Osteoblast (primary cell): ENCODE results near the gene HAO2. TPM values are rescaled to one million over a fixed set of nuclear protein-coding genes. Genes with fewer than 3 reads are reported as not detected.
"Not testable (repeated sequence)": the region's sequence is repeated elsewhere in the genome, so short reads cannot be mapped to it uniquely, and the experiment has no call there.

ENCODE experiments used
- DNase-seq: peaks from one replicate; pipeline ENCODE4 v3.0.0; 2011; ENCODE audit warnings: low spot score, mixed read lengths; ENCODE audit not compliant: insufficient read length; ENCODE audit errors: missing footprints
- H2AFZ ChIP-seq: 2 replicates; pipeline ENCODE4 v1.6.0; 2011; ENCODE audit warnings: mild to moderate bottlenecking, low read length
- H3K27ac ChIP-seq: 2 replicates; pipeline ENCODE4 v1.5.1; 2011; ENCODE audit warnings: mild to moderate bottlenecking, low read depth, low read length, moderate library complexity
- H3K27me3 ChIP-seq: 2 replicates; pipeline ENCODE4 v1.6.0; 2012; ENCODE audit warnings: mild to moderate bottlenecking, control low read depth, inconsistent platforms, low read length, moderate library complexity; ENCODE audit not compliant: insufficient read depth
- H3K36me3 ChIP-seq: 2 replicates; pipeline ENCODE4 v1.5.1; 2011; ENCODE audit warnings: mild to moderate bottlenecking, low read length, control low read depth, moderate library complexity; ENCODE audit not compliant: insufficient read depth
- H3K4me1 ChIP-seq: 2 replicates; pipeline ENCODE4 v1.5.1; 2011; ENCODE audit warnings: mild to moderate bottlenecking, low read length, control low read depth, moderate library complexity; ENCODE audit not compliant: insufficient read depth
- H3K4me2 ChIP-seq: 2 replicates; pipeline ENCODE4 v1.6.0; 2011; ENCODE audit warnings: mild to moderate bottlenecking, low read length; ENCODE audit not compliant: insufficient read depth
- H3K4me3 ChIP-seq: fragments of 200-600 bp; sonication (generic); 3 replicates; pipeline ENCODE4 v1.5.1; 2012; ENCODE audit warnings: mild to moderate bottlenecking, low read length, inconsistent platforms; ENCODE audit not compliant: insufficient read depth
- H3K79me2 ChIP-seq: 2 replicates; pipeline ENCODE4 v1.6.0; 2012; ENCODE audit warnings: mild to moderate bottlenecking, low read length, control low read depth, inconsistent platforms; ENCODE audit not compliant: insufficient read depth
- H3K9me3 ChIP-seq: 2 replicates; pipeline ENCODE4 v1.5.1; 2011; ENCODE audit warnings: low read depth, low read length, control low read depth
- H4K20me1 ChIP-seq: 2 replicates; pipeline ENCODE4 v1.6.0; 2012; ENCODE audit warnings: mild to moderate bottlenecking, low read length, control low read depth; ENCODE audit not compliant: insufficient read depth
- total RNA-seq: library from RNA; depleted of rRNA; stranded (reverse); fragments of >200 nt; gene quantifications from 2 replicates; pipeline ENCODE4 v1.2.3, GENCODE V29; 2012
- TF ChIP-seq, protein P1 (sequence below): IDR thresholded peaks from 2 replicates; pipeline ENCODE4 v1.5.1; 2011; ENCODE audit warnings: mild to moderate bottlenecking, low read depth, low read length, moderate library complexity; ENCODE audit errors: extremely low read depth

The HAO2 gene
- total RNA-seq, 1 donor: not detected

- no peak overlapping the region for H3K27ac ChIP-seq
- H3K4me1 ChIP-seq: peaks cover 4% of the 10 kb centered on the region
- H4K20me1 ChIP-seq: no peaks in the 10 kb centered on the region
- H2AFZ ChIP-seq: no peak overlapping the region
- H3K79me2 ChIP-seq: no peaks in the 10 kb centered on the region
- H3K9me3 ChIP-seq: no peaks in the 10 kb centered on the region
- no peak for DNase-seq
- TF ChIP-seq, protein P1, sequence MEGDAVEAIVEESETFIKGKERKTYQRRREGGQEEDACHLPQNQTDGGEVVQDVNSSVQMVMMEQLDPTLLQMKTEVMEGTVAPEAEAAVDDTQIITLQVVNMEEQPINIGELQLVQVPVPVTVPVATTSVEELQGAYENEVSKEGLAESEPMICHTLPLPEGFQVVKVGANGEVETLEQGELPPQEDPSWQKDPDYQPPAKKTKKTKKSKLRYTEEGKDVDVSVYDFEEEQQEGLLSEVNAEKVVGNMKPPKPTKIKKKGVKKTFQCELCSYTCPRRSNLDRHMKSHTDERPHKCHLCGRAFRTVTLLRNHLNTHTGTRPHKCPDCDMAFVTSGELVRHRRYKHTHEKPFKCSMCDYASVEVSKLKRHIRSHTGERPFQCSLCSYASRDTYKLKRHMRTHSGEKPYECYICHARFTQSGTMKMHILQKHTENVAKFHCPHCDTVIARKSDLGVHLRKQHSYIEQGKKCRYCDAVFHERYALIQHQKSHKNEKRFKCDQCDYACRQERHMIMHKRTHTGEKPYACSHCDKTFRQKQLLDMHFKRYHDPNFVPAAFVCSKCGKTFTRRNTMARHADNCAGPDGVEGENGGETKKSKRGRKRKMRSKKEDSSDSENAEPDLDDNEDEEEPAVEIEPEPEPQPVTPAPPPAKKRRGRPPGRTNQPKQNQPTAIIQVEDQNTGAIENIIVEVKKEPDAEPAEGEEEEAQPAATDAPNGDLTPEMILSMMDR: no peak
- no peaks in the 10 kb centered on the region for H3K36me3 ChIP-seq
- no peak overlapping the region for H3K4me3 ChIP-seq
- no peak overlapping the region for H3K4me2 ChIP-seq
- H3K27me3 ChIP-seq: no peaks in the 10 kb centered on the region
Measured at GRCh38 chr1:119345398-119345797, 23.2 kb upstream of the HAO2 start.

GRCh38 chr1:119347858-119348257, 20.7 kb upstream of the HAO2 start:
- Histone ChIP-seq H3K9me3 (no peaks in the 10 kb centered on the region), H3K79me2 (no peaks in the 10 kb centered on the region), H3K4me3 (no peak overlapping the region), H3K36me3 (no peaks in the 10 kb centered on the region), H2AFZ (peak overlapping the region; percentile 56), H4K20me1 (no peaks in the 10 kb centered on the region), H3K4me1 (peaks cover 4% of the 10 kb centered on the region), H3K27ac (no peak overlapping the region), H3K27me3 (no peaks in the 10 kb centered on the region), H3K4me2 (no peak overlapping the region)
- TF ChIP-seq, protein P1: no peak
- DNase-seq: no peak

DNA sequence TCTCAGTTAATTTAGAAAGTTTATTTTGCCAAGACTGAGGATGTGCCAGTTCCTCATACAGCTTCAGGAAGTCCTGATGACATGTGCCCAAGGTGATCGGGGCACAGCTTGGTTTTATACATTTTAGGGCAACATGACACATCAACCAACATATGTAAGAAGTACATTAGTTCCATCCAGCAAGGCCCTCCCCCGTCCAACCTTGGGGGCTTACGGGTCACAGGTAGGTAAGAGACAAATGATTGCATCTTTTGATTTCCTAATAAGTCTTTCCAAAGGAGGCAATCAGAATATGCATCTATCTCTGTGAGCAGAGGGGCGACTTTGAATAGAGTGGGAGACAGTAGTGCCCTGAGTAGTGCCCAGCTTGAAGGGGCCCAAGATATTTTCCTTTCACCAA, 19.6 kb upstream of the HAO2 start:
- Histone ChIP-seq H3K79me2 (no peaks in the 10 kb centered on the region), H3K27me3 (no peaks in the 10 kb centered on the region), H3K9me3 (no peaks in the 10 kb centered on the region), H3K36me3 (no peaks in the 10 kb centered on the region), H3K4me2 (no peak overlapping the region), H3K4me3 (no peak overlapping the region), H3K27ac (no peak overlapping the region), H4K20me1 (no peaks in the 10 kb centered on the region), H3K4me1 (peaks cover 4% of the 10 kb centered on the region), H2AFZ (no peak overlapping the region)
- no peak for DNase-seq
- TF ChIP-seq, protein P1: no peak

DNA sequence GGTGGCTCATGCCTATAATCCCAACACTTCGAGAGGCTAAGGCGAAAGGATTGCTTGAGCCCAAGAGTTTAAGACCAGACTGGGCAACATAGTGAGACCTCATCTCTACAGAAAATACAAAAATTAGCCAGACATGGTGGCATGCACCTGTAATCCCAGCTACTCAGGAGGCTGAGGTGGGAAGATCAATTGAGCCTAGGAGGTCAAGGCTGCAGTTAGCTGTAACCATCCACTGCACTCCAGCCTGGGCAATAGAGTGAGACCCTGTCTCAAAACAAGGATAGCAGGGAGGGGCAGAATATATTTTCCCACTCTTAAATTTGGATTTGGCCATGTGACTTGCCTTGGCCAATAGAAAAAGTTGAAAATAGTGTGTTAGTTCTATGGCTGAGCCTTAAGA, 17.7 kb upstream of the HAO2 start:
- H3K79me2 ChIP-seq, H3K4me3 ChIP-seq, H3K4me1 ChIP-seq, H3K27ac ChIP-seq, H2AFZ ChIP-seq, DNase-seq, H3K4me2 ChIP-seq, H3K9me3 ChIP-seq, H4K20me1 ChIP-seq, H3K36me3 ChIP-seq, H3K27me3 ChIP-seq: not testable (repeated sequence)

DNA sequence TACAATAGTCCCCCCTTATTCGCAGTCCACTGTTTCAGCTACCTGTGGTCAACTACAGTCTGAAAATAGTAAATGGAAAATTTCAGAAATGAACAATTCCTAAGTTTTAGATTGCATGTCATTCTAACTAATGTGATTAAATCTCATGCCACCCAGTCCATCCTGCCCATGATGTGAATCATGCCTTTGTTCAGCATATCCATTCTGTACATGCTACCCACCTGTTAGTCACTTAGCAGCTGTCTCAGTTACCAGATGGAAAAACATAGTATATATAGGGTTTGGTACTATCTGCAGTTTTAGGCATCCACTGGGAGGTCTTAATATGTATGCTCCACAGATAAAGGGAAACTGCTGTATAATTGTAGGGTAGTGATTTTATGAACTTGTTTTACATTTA, 16.6 kb upstream of the HAO2 start:
- no peak for DNase-seq
- no peaks in the 10 kb centered on the region for H3K9me3 ChIP-seq
- TF ChIP-seq, protein P1: no peak
- no peak overlapping the region for H2AFZ ChIP-seq
- H3K36me3 ChIP-seq: no peaks in the 10 kb centered on the region
- peaks cover 4% of the 10 kb centered on the region for H3K4me1 ChIP-seq
- no peaks in the 10 kb centered on the region for H3K27me3 ChIP-seq
- no peaks in the 10 kb centered on the region for H3K79me2 ChIP-seq
- H3K4me3 ChIP-seq: no peak overlapping the region
- no peak overlapping the region for H3K27ac ChIP-seq
- no peak overlapping the region for H3K4me2 ChIP-seq
- no peaks in the 10 kb centered on the region for H4K20me1 ChIP-seq
